Spleen (tissue), 11 donors: ENCODE measurements around the gene LIPE. TPM values are rescaled to one million over a fixed set of nuclear protein-coding genes. Genes with fewer than 3 reads are reported as not detected.

ENCODE experiments used
- DNase-seq: peaks from one replicate; pipeline ENCODE4 v3.0.0-alpha.2; 2020
- H3K27ac ChIP-seq, 8 donors: fragments of 200-600 bp; sonication (generic) in 7 of 8; 1 replicate in 4 of 8; 2 replicates in 4 of 8; pipeline versions ENCODE4 v1.5.0 to v1.8.0; 2016 to 2021; ENCODE audit warnings: inconsistent platforms in 4 of 8, mild to moderate bottlenecking in 4 of 8, moderate library complexity in 1 of 8
- H3K27me3 ChIP-seq, 7 donors: fragments of 200-600 bp; sonication (generic) in 6 of 7; replicated peaks in 1 of 7; 1 replicate in 4 of 7; 2 replicates in 3 of 7; pipeline versions ENCODE4 v1.5.0 to v1.8.0; 2016 to 2021; ENCODE audit warnings: inconsistent platforms in 3 of 7, mild to moderate bottlenecking in 1 of 7
- H3K36me3 ChIP-seq, 6 donors: fragments of 200-600 bp; sonication (generic) in 5 of 6; 1 replicate in 4 of 6; 2 replicates in 2 of 6; pipeline versions ENCODE4 v1.5.0 to v1.8.0; 2016 to 2021; ENCODE audit warnings: inconsistent platforms in 2 of 6
- H3K4me1 ChIP-seq, 6 donors: fragments of 200-600 bp; sonication (generic) in 5 of 6; 1 replicate in 3 of 6; 2 replicates in 3 of 6; pipeline versions ENCODE4 v1.5.0 to v1.8.0; 2016 to 2021; ENCODE audit warnings: inconsistent platforms in 3 of 6
- H3K4me3 ChIP-seq, 8 donors: fragments of 200-600 bp; sonication (generic) in 7 of 8; 1 replicate in 4 of 8; 2 replicates in 4 of 8; pipeline versions ENCODE4 v1.5.0 to v1.8.0; 2016 to 2021; ENCODE audit warnings: inconsistent platforms in 4 of 8, mild to moderate bottlenecking in 4 of 8, moderate library complexity in 2 of 8
- H3K9me3 ChIP-seq, 8 donors: fragments of 200-600 bp; sonication (generic) in 7 of 8; 1 replicate in 4 of 8; 2 replicates in 4 of 8; pipeline versions ENCODE4 v1.5.0 to v1.8.0; 2016 to 2021; ENCODE audit warnings: inconsistent platforms in 4 of 8
- POLR2A ChIP-seq, 3 donors: fragments of 450-650 bp; IDR thresholded peaks; one replicate each; pipeline ENCODE4 v1.5.1; 2017; ENCODE audit warnings: antibody characterized with exemption in 3 of 3, mild to moderate bottlenecking in 1 of 3
- POLR2AphosphoS5 ChIP-seq, 3 donors: sonication (generic); formaldehyde crosslinking; IDR thresholded peaks; one replicate each; pipeline ENCODE4 v1.5.1; 2017; ENCODE audit warnings: antibody characterized with exemption in 3 of 3
- WGBS, 5 donors: extraction: QIAGEN DNeasy Blood & Tissue Kit in 3 of 5; methylation state at CpG; one replicate each; pipeline versions ENCODE4 v1.1.5 to v1.1.7; 2013 to 2018; 5-methylcytosine and 5-hydroxymethylcytosine counted together
- intact Hi-C: fragments of 100-400 bp; cut with DNase I; formaldehyde crosslinking; loops from one replicate; pipeline ENCODE4 v1.15.0; 2023; ENCODE audit warnings: low total_unique reads
- polyA plus RNA-seq, 3 donors: library from polyadenylated mRNA; stranded (reverse); fragments of 200-250 nt; gene quantifications; one replicate each; pipeline ENCODE4 v1.2.1, GENCODE V29; 2013
- total RNA-seq, 7 donors: library from RNA; depleted of rRNA in 3 of 7; stranded (reverse); fragments of >200 nt in 3 of 7; fragmentation: NEBNext Ultra II Directional in 4 of 7; extraction: Animal tissue kit (Norgen Biotek cat#: 25700) in 4 of 7; gene quantifications; one replicate each; pipeline versions ENCODE4 v1.1.0 to v1.2.1, GENCODE V29; 2016 to 2021
- TF ChIP-seq, protein P1 (sequence below), 11 experiments: fragments of 200-600 bp in 7 of 11; fragments of 450-650 bp in 4 of 11; sonication (generic) in 4 of 11; IDR thresholded peaks in 8 of 11; conservative IDR thresholded peaks in 3 of 11; 1 replicate in 7 of 11; 2 replicates in 4 of 11; pipeline versions ENCODE4 v1.4.0 to v1.8.0; 2016 to 2021; ENCODE audit warnings: antibody characterized with exemption in 11 of 11, inconsistent platforms in 4 of 11, mild to moderate bottlenecking in 1 of 11
- donor health status: healthy with polysubstance abuse.
- donor health status: DM: no; HTN: no; CAD: no; lungs with moderate emphysema.
- donor health status: DM: no; HTN: no; CAD: no.
- donor health status: Bipolar disorder and iron deficiency.
- donor health status: healthy.
- donor health status: DM: no; HTN: no; CAD: no.
- donor health status: DM: yes; HTN: yes; CAD: no.

Gene LIPE
- total and polyA plus RNA-seq, 10 donors = 20.6 to 43.7 (median 25.2) TPM

- H3K36me3 ChIP-seq = peaks cover 0 to 16% (median 0%) of the 10 kb centered on the region in 6 donors
- peaks cover 24 to 65% (median 51%) of the 10 kb centered on the region in 6 donors for H3K4me1 ChIP-seq
- H3K27ac ChIP-seq = peak overlapping the region; percentile 43 to 92 (median 90)
- intact Hi-C loops = no loop called here
- TF ChIP-seq, protein P1, sequence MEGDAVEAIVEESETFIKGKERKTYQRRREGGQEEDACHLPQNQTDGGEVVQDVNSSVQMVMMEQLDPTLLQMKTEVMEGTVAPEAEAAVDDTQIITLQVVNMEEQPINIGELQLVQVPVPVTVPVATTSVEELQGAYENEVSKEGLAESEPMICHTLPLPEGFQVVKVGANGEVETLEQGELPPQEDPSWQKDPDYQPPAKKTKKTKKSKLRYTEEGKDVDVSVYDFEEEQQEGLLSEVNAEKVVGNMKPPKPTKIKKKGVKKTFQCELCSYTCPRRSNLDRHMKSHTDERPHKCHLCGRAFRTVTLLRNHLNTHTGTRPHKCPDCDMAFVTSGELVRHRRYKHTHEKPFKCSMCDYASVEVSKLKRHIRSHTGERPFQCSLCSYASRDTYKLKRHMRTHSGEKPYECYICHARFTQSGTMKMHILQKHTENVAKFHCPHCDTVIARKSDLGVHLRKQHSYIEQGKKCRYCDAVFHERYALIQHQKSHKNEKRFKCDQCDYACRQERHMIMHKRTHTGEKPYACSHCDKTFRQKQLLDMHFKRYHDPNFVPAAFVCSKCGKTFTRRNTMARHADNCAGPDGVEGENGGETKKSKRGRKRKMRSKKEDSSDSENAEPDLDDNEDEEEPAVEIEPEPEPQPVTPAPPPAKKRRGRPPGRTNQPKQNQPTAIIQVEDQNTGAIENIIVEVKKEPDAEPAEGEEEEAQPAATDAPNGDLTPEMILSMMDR (IDR thresholded peaks at IDR 0.05 in 8 of 11, conservative IDR thresholded peaks at IDR 0.05 in 3 of 11) = no peak
- no peak for TF ChIP-seq POLR2AphosphoS5 (IDR thresholded peaks at IDR 0.05)
- peak in 1 of 3 donors; percentile 25 for TF ChIP-seq POLR2A (IDR thresholded peaks at IDR 0.05)
- H3K9me3 ChIP-seq = no peaks in the 10 kb centered on the region
- DNase-seq = peak; percentile 70
- peak overlapping the region; percentile 46 to 98 (median 85) for H3K4me3 ChIP-seq
- 47 to 54% (median 50%) methylated on average over 17 of the region's 17 CpGs for WGBS, 5 donors
- H3K27me3 ChIP-seq = peaks cover 0 to 7% (median 0%) of the 10 kb centered on the region in 7 donors
Measured at GRCh38 chr19:42422092-42422900, 4.9 kb downstream of the LIPE start.

DNA sequence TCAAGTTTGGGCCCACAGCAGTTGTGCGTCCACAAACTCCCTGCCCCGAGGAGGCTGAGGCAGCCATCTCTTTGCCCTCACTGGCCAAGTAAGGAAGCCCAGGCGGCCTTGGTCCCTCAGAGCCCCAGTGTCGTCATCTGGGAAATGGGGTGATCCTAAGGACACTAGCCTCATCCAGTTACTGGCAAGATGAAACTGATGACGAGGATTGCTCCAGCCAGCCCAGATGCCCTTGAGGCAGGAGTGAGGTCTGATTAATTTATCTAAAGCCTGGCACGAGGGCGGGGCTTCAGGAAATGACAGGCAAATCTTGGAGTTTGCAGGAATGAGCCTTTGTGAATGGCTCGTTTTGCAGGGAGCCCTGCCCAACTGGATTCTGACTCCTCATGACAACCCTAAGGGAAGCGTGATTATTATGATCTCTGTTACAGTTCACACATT, 5.6 kb downstream of the LIPE start:
- no peak for TF ChIP-seq POLR2A (IDR thresholded peaks at IDR 0.05)
- TF ChIP-seq POLR2AphosphoS5 (IDR thresholded peaks at IDR 0.05) = peak; percentile 48 to 78 (median 75)
- 68 to 78% (median 72%) methylated on average over 9 of the region's 9 CpGs for WGBS, 5 donors

GRCh38 chr19:42421101-42421500, 6.1 kb downstream of the LIPE start:
- WGBS, 5 donors = 52 to 67% (median 58%) methylated on average over 4 of the region's 4 CpGs

More for the DNA sequence above, 5.6 kb downstream of the LIPE start:
- peak overlapping the region; percentile 43 to 92 (median 90) for H3K27ac ChIP-seq
- peak; percentile 80 for DNase-seq
- intact Hi-C loops = no loop called here
- peaks cover 0 to 23% (median 0%) of the 10 kb centered on the region in 6 donors for H3K36me3 ChIP-seq
- peaks cover 24 to 65% (median 51%) of the 10 kb centered on the region in 6 donors for H3K4me1 ChIP-seq
- peak overlapping the region in 3 of 8 donors; percentile 89 to 98 (median 94) for H3K4me3 ChIP-seq
- H3K27me3 ChIP-seq = peaks cover 0 to 7% (median 0%) of the 10 kb centered on the region in 7 donors
- H3K9me3 ChIP-seq = no peaks in the 10 kb centered on the region

GRCh38 chr19:42420055-42420544, 7.1 kb downstream of the LIPE start:
- peaks cover 24 to 63% (median 50%) of the 10 kb centered on the region in 6 donors for H3K4me1 ChIP-seq
- DNase-seq = peak; percentile 87
- H3K36me3 ChIP-seq = peaks cover 0 to 38% (median 4%) of the 10 kb centered on the region in 6 donors
- H3K27ac ChIP-seq = peak overlapping the region in 6 of 8 donors; percentile 2 to 92 (median 90)
- 52 to 61% (median 55%) methylated on average over 10 of the region's 10 CpGs for WGBS, 5 donors
- H3K27me3 ChIP-seq = peaks cover 0 to 7% (median 0%) of the 10 kb centered on the region in 7 donors
- TF ChIP-seq POLR2AphosphoS5 (IDR thresholded peaks at IDR 0.05) (peak in 2 of 3 donors; percentile 10 to 12), POLR2A (IDR thresholded peaks at IDR 0.05) (no peak)
- TF ChIP-seq, protein P1 (IDR thresholded peaks at IDR 0.05 in 8 of 11, conservative IDR thresholded peaks at IDR 0.05 in 3 of 11) = peak; percentile 42 to 82 (median 69)
- intact Hi-C loops = no loop called here
- H3K4me3 ChIP-seq = no peak overlapping the region
- no peaks in the 10 kb centered on the region for H3K9me3 ChIP-seq

More at GRCh38 chr19:42421101-42421500, 6.1 kb downstream of the LIPE start:
- Histone ChIP-seq H3K4me3 (peak overlapping the region in 1 of 8 donors; percentile 98), H3K27ac (peak overlapping the region; percentile 43 to 92 (median 90)), H3K36me3 (peaks cover 0 to 28% (median 3%) of the 10 kb centered on the region in 6 donors), H3K4me1 (peaks cover 24 to 65% (median 51%) of the 10 kb centered on the region in 6 donors), H3K9me3 (no peaks in the 10 kb centered on the region), H3K27me3 (peaks cover 0 to 7% (median 0%) of the 10 kb centered on the region in 7 donors)
- no peak for DNase-seq
- intact Hi-C loops = no loop called here
- no peak for TF ChIP-seq POLR2AphosphoS5 (IDR thresholded peaks at IDR 0.05)
- no peak for TF ChIP-seq POLR2A (IDR thresholded peaks at IDR 0.05)
- TF ChIP-seq, protein P1 (IDR thresholded peaks at IDR 0.05 in 8 of 11, conservative IDR thresholded peaks at IDR 0.05 in 3 of 11) = no peak
